Measurements from ENCODE around the gene TMEM255B.

Gene TMEM255B

DNA sequence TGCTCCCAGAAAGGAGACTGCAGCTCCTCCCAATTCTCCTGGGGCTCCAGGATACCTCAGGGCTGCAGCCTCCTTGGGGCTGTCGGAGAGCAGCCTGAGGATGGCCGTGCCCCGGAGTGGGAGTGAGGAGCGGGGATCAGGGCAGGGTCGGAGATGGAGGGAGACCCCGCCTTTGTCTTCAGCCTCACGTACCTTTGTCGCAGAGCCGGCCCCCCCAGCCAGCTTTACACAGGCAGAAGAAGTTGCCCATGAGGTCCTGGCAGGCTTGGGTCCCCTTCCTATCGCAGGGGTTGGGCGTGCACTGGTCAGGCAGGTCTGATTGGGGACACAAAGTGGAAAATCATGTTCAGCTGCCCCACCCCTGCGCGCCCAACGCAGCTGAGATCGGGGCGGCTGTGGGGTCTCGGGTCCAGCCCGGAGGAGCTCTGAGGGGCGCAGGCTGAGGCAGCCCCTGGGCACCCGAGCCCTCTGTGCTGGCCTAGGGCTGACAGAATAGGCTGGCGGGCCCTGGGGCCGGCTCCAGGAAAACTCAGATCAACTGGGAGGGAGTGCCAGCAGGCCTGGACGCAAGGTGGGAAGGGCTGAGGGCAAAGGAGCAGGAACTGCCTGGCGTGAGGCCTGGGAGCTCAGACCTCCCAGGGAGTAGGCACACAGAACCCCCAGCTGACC, 80.6 kb downstream of the TMEM255B start:
- no peak for DNase-seq (ENCODE audit: low read depth)
- TF ChIP-seq, protein P1, sequence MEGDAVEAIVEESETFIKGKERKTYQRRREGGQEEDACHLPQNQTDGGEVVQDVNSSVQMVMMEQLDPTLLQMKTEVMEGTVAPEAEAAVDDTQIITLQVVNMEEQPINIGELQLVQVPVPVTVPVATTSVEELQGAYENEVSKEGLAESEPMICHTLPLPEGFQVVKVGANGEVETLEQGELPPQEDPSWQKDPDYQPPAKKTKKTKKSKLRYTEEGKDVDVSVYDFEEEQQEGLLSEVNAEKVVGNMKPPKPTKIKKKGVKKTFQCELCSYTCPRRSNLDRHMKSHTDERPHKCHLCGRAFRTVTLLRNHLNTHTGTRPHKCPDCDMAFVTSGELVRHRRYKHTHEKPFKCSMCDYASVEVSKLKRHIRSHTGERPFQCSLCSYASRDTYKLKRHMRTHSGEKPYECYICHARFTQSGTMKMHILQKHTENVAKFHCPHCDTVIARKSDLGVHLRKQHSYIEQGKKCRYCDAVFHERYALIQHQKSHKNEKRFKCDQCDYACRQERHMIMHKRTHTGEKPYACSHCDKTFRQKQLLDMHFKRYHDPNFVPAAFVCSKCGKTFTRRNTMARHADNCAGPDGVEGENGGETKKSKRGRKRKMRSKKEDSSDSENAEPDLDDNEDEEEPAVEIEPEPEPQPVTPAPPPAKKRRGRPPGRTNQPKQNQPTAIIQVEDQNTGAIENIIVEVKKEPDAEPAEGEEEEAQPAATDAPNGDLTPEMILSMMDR (IDR thresholded peaks at IDR 0.05; ENCODE audit: low read length, missing control alignments): no peak
- no peak overlapping the region for H3K4me3 ChIP-seq (replicated peaks; ENCODE audit: low read depth, low read length)

DNA sequence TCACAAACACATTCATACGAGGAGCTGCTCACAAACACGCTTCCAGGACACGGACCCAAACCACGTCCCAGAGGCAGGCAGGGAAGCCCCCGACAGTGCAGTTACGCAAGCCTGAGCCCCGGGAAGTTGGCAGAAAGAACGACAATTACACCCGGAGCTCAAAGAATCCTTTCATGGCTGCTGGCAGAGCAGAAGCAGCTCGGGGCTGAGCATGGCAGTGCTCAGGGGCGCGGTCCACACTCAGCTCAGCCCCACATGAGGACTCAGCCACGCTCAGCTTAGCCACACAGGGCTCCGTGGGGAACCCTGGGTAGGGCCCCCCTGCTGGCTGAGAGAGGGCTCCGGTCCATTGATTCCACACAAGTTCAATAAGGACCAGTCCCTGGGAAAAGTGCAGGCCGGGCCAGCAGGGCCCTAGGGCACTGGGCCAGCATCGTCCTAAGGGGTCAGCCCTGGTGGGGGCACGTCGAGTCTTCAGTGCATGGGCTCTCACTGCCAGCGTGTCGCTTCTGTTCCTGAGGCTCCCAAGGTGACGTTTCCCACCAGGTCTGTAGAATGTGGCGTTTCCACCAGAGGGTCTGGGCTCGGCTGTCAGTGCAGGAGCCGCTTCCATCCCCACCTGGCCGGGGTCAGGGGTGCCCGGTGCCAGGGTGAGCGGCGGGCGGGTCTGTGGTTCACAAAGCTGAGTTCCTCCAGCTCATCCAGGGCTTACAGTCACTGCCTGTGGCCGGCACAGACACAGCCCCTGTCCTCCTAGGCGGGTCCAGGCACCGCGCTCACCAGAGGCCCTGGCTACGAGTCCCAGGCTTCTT, 81.7 kb downstream of the TMEM255B start:
- no peak overlapping the region for H3K4me3 ChIP-seq (replicated peaks; ENCODE audit: low read depth, low read length)

DNA sequence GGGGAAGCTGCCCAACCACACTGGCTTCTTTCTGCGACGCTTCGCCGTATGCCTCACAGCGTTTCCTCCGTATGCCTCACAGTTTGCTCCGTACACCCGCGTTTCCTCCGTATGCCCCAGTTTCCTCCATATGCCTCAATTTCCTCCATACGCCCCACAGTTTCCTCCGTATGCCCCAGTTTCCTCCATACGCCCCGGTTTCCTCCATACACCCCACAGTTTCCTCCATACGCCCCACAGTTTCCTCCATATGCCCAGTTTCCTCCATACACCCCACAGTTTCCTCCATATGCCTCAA, 82.3 kb downstream of the TMEM255B start:
- H3K4me3 ChIP-seq (replicated peaks; ENCODE audit: low read depth, low read length): no peak overlapping the region

More for the DNA sequence above, 81.7 kb downstream of the TMEM255B start:
- TF ChIP-seq, protein P1 (IDR thresholded peaks at IDR 0.05; ENCODE audit: low read length, missing control alignments): no peak
- no peak for DNase-seq (ENCODE audit: low read depth)

DNA sequence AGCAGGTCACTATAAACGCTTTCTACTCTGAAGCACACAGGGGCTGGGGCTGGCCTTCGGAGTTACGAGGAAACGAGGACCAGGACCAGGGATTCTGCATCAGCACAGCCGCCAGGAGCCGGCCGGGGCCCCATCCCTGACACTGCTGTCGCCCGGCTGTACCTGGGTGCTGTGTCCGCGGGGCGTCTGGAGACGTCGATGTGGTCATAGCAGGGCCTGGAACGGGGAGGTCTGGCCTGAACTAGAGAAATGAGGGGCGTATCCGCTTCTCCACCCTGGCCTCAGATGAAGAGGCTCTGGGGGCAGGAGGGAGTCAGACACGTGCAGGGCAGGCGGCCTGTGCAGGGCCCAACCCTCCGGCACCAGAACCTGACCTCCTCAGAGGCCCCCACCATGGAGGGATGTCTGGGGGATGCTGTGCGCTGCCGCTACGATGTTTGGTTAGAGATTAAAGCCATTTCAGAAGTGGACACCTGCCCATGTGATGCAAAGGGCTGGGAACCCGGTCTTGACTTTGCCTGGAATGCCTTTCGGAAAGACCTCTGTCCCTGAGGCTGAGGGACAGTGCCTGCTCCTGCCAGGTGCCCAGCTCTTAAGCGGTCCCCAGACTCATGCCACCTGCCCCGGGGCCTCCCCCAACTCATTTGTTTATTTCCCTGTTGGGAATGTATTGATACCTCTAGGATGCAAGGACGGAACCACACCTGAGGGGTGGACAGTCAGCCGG, 83.5 kb downstream of the TMEM255B start:
- no peak overlapping the region for H3K4me3 ChIP-seq (replicated peaks; ENCODE audit: low read depth, low read length)
- TF ChIP-seq, protein P1 (IDR thresholded peaks at IDR 0.05; ENCODE audit: low read length, missing control alignments): no peak
- no peak for DNase-seq (ENCODE audit: low read depth)

More for the DNA sequence above, 82.3 kb downstream of the TMEM255B start:
- no peak for DNase-seq (ENCODE audit: low read depth)
- TF ChIP-seq, protein P1 (IDR thresholded peaks at IDR 0.05; ENCODE audit: low read length, missing control alignments): no peak

DNA sequence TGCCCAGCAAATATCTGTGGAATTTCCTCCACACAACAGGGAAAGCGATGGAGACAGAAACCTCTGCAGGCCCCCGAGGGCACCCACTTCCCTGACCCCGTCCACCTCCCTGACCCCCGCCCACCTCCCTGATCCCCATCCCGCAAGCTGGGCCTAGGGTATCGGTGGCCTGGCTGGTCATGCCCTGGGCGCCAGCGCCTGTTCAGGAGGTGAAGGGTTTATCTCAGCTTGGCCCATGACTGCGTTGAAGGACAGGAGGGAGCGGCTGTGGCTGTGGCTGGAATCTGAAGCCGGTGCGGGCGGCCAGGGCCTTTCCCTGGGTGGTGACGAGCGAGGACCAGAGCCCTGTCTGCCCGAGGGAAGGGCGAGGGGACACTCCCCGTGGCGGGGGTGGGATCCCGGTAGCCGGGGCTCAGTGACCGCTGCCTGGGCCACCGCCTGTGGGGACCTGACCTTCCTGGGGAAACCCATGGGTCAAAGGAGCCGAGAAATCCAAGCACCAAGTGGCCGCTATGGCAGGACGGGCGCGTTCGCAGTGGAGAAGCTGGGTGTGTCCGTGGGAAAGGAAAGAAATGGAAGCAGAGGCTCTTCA, 84.1 kb downstream of the TMEM255B start:
- no peak overlapping the region for H3K4me3 ChIP-seq (replicated peaks; ENCODE audit: low read depth, low read length)
- TF ChIP-seq, protein P1 (IDR thresholded peaks at IDR 0.05; ENCODE audit: low read length, missing control alignments): no peak
- no peak for DNase-seq (ENCODE audit: low read depth)

DNA sequence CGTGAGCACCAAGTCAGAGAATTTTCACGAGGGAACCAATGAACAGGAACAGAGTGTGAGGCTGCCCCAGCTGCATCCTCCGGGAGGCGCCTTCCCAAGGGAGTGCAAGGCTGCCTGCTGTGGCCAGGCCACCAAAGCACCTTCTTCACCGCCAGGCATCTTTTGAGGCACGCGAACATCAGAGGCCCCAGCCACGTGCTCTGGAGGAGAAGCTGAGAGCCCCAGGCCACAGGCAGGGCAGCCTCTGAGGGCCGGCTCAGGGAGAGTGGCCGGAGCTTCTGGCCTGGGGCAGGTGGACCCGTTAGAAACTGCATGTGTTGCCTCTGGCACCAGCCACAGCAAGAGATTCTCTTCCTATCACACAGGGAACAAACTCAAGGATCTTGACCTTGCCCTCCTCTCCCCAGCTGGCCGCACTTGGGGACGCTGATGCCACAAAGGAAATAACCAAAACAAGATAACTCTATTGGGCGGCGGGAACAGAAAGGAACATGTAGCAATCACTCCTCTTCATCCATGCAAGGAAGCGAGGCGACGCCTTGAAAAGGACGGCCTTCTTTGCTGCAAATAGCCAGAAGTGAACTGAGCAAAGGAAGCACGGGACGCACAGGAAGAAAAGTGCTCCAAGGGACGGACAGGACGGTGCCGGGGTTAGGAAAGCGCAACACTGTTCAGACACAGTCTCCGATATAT, 85.0 kb downstream of the TMEM255B start:
- no peak overlapping the region for H3K4me3 ChIP-seq (replicated peaks; ENCODE audit: low read depth, low read length)
- DNase-seq (ENCODE audit: low read depth): no peak
- TF ChIP-seq, protein P1 (IDR thresholded peaks at IDR 0.05; ENCODE audit: low read length, missing control alignments): no peak

All from fibroblast of pulmonary artery (primary cell).